ENCODE measurements around the gene ATP11B.

DNA sequence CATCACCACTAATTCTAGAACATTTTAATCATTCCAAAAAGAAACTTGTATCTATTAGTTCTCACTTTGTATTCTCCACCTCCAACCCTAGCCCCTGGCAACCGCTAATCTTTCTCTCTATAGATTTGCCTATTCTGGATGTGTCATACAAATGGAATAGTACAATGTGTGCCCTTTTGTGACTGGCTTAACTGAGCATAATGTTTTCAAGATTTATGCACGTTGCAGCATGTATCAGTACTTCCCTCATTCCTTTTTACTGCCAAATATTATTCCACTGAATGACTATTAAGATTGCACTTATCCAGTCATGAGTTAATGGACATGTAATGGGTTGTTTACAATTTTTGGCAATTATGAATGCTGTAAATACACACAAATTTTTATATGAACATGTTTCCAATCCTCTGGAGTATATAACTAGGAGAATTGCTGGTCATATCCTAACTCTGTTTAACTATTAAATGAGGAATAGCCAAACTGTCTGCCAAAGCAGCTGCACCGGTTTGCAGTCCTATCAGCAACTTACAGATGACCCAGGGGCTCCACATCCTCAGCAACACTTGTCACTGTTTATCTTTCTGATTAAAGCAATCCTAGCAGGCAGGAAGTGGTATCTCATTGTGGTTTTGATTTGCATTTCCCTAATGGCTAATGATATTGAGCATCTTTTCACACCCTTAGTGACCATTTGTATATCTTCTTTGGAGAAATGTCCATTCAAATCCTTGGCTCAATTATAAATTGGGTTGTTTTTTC lies 144.2 kb downstream of the ATP11B start:
- TF ChIP-seq POLR2A (IDR thresholded peaks at IDR 0.05) (no peak), EP300 (IDR thresholded peaks at IDR 0.05) (no peak), POLR2AphosphoS5 (IDR thresholded peaks at IDR 0.05) (no peak)
- TF ChIP-seq, protein P1, sequence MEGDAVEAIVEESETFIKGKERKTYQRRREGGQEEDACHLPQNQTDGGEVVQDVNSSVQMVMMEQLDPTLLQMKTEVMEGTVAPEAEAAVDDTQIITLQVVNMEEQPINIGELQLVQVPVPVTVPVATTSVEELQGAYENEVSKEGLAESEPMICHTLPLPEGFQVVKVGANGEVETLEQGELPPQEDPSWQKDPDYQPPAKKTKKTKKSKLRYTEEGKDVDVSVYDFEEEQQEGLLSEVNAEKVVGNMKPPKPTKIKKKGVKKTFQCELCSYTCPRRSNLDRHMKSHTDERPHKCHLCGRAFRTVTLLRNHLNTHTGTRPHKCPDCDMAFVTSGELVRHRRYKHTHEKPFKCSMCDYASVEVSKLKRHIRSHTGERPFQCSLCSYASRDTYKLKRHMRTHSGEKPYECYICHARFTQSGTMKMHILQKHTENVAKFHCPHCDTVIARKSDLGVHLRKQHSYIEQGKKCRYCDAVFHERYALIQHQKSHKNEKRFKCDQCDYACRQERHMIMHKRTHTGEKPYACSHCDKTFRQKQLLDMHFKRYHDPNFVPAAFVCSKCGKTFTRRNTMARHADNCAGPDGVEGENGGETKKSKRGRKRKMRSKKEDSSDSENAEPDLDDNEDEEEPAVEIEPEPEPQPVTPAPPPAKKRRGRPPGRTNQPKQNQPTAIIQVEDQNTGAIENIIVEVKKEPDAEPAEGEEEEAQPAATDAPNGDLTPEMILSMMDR (IDR thresholded peaks at IDR 0.05) = no peak
